Measurements from ENCODE around the gene CYB5R2.

The CYB5R2 gene

GRCh38 chr11:7672960-7673723 lies at the start of gene CYB5R2:
TSS of gene CYB5R2 (minus strand) at chr11:7673500. CDS start at chr11:7672825, 675 bp downstream.
- DNase-seq: no peak

GRCh38 chr11:7714786-7715185 lies 41.5 kb upstream of the CYB5R2 start:
- no peak for DNase-seq

GRCh38 chr11:7706377-7706776 lies 33.1 kb upstream of the CYB5R2 start, which contains the start of gene OVCH2:
TSS of gene OVCH2 (minus strand) at chr11:7706477. CDS start at chr11:7706394, 83 bp downstream.
- DNase-seq: no peak

GRCh38 chr11:7703740-7704139 lies 30.4 kb upstream of the CYB5R2 start:
- no peak for DNase-seq

- no peak for DNase-seq
These were observed 23.1 kb upstream of the CYB5R2 start for GRCh38 chr11:7696424-7696823.

- DNase-seq: no peak
These were observed 20.9 kb upstream of the CYB5R2 start for GRCh38 chr11:7694235-7694634.

- no peak for DNase-seq
These were observed 19.1 kb upstream of the CYB5R2 start for GRCh38 chr11:7692426-7692825.

GRCh38 chr11:7691759-7692350 lies 18.6 kb upstream of the CYB5R2 start:
- DNase-seq: no peak

GRCh38 chr11:7690648-7691047 lies 17.3 kb upstream of the CYB5R2 start:
- DNase-seq: no peak

- no peak for DNase-seq
These were observed 15.9 kb upstream of the CYB5R2 start for GRCh38 chr11:7689239-7689638.

- no peak for DNase-seq
These were observed 15.0 kb upstream of the CYB5R2 start for GRCh38 chr11:7688238-7688826.

- DNase-seq: no peak
These were observed 14.1 kb upstream of the CYB5R2 start for GRCh38 chr11:7687386-7687785.

- DNase-seq: no peak
These were observed 13.5 kb upstream of the CYB5R2 start for GRCh38 chr11:7686761-7687160.

GRCh38 chr11:7683571-7683970 lies 10.3 kb upstream of the CYB5R2 start:
- DNase-seq: no peak

- no peak for DNase-seq
These were observed 4.5 kb upstream of the CYB5R2 start for GRCh38 chr11:7677796-7678201.

GRCh38 chr11:7677071-7677470 lies 3.8 kb upstream of the CYB5R2 start:
- no peak for DNase-seq

GRCh38 chr11:7675631-7676030 lies 2.3 kb upstream of the CYB5R2 start:
- no peak for DNase-seq

GRCh38 chr11:7673724-7674434 lies 579 bp upstream of the CYB5R2 start:
- DNase-seq: no peak

- DNase-seq: no peak
These were observed 882 bp downstream of the CYB5R2 start for GRCh38 chr11:7672276-7672959.

- no peak for DNase-seq
These were observed 1.7 kb downstream of the CYB5R2 start for GRCh38 chr11:7671347-7672215.

- DNase-seq: no peak
These were observed 2.7 kb downstream of the CYB5R2 start for GRCh38 chr11:7670641-7671040.

GRCh38 chr11:7668911-7669310 lies 4.4 kb downstream of the CYB5R2 start:
- DNase-seq: no peak
